Trophoblast cell (in vitro differentiated cells and primary cell): ENCODE data around the gene CCKAR.

ENCODE experiments used
- DNase-seq, 2 donors: peaks; one replicate each; pipeline ENCODE4 v3.0.0-alpha.2; 2016
- H2AFZ ChIP-seq: 2 replicates; pipeline ENCODE4 v1.6.1; 2013; ENCODE audit warnings: low read length, moderate library complexity, mild to moderate bottlenecking; ENCODE audit not compliant: insufficient read depth, poor library complexity
- H2AK5ac ChIP-seq: 2 replicates; pipeline ENCODE4 v1.6.1; 2013; ENCODE audit warnings: mild to moderate bottlenecking, low read length
- H2BK120ac ChIP-seq: 2 replicates; pipeline ENCODE4 v1.6.1; 2013; ENCODE audit warnings: low read length, mild to moderate bottlenecking, moderate library complexity; ENCODE audit not compliant: insufficient read depth, poor library complexity
- H2BK12ac ChIP-seq: 2 replicates; pipeline ENCODE4 v1.6.1; 2013; ENCODE audit warnings: mild to moderate bottlenecking, low read length, moderate library complexity
- H2BK5ac ChIP-seq: 2 replicates; pipeline ENCODE4 v1.6.1; 2013; ENCODE audit warnings: low read length, low read depth, moderate library complexity, mild to moderate bottlenecking; ENCODE audit not compliant: poor library complexity
- H3K14ac ChIP-seq: 2 replicates; pipeline ENCODE4 v1.6.1; 2013; ENCODE audit warnings: mild to moderate bottlenecking, low read length
- H3K18ac ChIP-seq: 2 replicates; pipeline ENCODE4 v1.6.1; 2013; ENCODE audit warnings: mild to moderate bottlenecking, low read length
- H3K23ac ChIP-seq: 2 replicates; pipeline ENCODE4 v1.6.1; 2013; ENCODE audit warnings: low read length
- H3K27ac ChIP-seq: 2 replicates; pipeline ENCODE4 v1.5.1; 2013; ENCODE audit warnings: low read depth, mild to moderate bottlenecking, inconsistent platforms, low read length, moderate library complexity
- H3K27me3 ChIP-seq: 2 replicates; pipeline ENCODE4 v1.6.1; 2013; ENCODE audit warnings: inconsistent platforms, mild to moderate bottlenecking, low read length, moderate library complexity; ENCODE audit not compliant: insufficient read depth
- H3K36me3 ChIP-seq, 2 experiments: 1 replicate in 1 of 2; 2 replicates in 1 of 2; pipeline ENCODE4 v1.6.1; 2013; ENCODE audit warnings: low read length in 2 of 2, mild to moderate bottlenecking in 2 of 2, moderate library complexity in 1 of 2; ENCODE audit not compliant: insufficient read depth in 2 of 2, control insufficient read depth in 1 of 2
- H3K4ac ChIP-seq: 2 replicates; pipeline ENCODE4 v1.6.1; 2013; ENCODE audit warnings: low read depth, mild to moderate bottlenecking, low read length, moderate library complexity
- H3K4me1 ChIP-seq, 2 experiments: 1 replicate in 1 of 2; 2 replicates in 1 of 2; pipeline ENCODE4 v1.6.1; 2013; ENCODE audit warnings: low read length in 2 of 2, mild to moderate bottlenecking in 2 of 2, moderate library complexity in 1 of 2; ENCODE audit not compliant: insufficient read depth in 2 of 2, control insufficient read depth in 1 of 2
- H3K4me2 ChIP-seq: 2 replicates; pipeline ENCODE4 v1.6.1; 2013; ENCODE audit warnings: inconsistent platforms, mild to moderate bottlenecking, low read length, moderate library complexity
- H3K4me3 ChIP-seq: 2 replicates; pipeline ENCODE4 v1.5.1; 2013; ENCODE audit warnings: mild to moderate bottlenecking, low read depth, low read length, inconsistent platforms
- H3K79me1 ChIP-seq: one replicate; pipeline ENCODE4 v1.6.1; 2013; ENCODE audit warnings: low read length
- H3K79me2 ChIP-seq: 2 replicates; pipeline ENCODE4 v1.6.1; 2013; ENCODE audit warnings: low read length, mild to moderate bottlenecking; ENCODE audit not compliant: control insufficient read depth, insufficient read depth, poor library complexity
- H3K9ac ChIP-seq: 2 replicates; pipeline ENCODE4 v1.6.1; 2013; ENCODE audit warnings: mild to moderate bottlenecking, low read length
- H3K9me3 ChIP-seq: 2 replicates; pipeline ENCODE4 v1.6.1; 2013; ENCODE audit warnings: low read depth, mild to moderate bottlenecking, control low read depth, inconsistent platforms, low read length; ENCODE audit not compliant: insufficient read depth
- H4K12ac ChIP-seq: 2 replicates; pipeline ENCODE4 v1.6.1; 2013; ENCODE audit warnings: low read depth, mild to moderate bottlenecking, low read length, moderate library complexity
- H4K8ac ChIP-seq: 2 replicates; pipeline ENCODE4 v1.6.1; 2013; ENCODE audit warnings: low read depth, mild to moderate bottlenecking, low read length, moderate library complexity
- H4K91ac ChIP-seq: one replicate; pipeline ENCODE4 v1.6.1; 2013; ENCODE audit warnings: low read depth, mild to moderate bottlenecking, low read length, moderate library complexity
- WGBS: extraction: QIAGEN DNeasy Blood & Tissue Kit; methylation state at CpG from one replicate; pipeline ENCODE4 v1.1.7; 2013; ENCODE audit warnings: missing lambda C conversion rate; ENCODE audit not compliant: insufficient read length, insufficient coverage; ENCODE audit errors: extremely low coverage; 5-methylcytosine and 5-hydroxymethylcytosine counted together

Gene CCKAR

GRCh38 chr4:26454961-26455360 lies 35.3 kb downstream of the CCKAR start:
- no peak overlapping the region for H3K23ac ChIP-seq
- no peak overlapping the region for H2BK12ac ChIP-seq
- H3K79me2 ChIP-seq = no peaks in the 10 kb centered on the region
- H2BK5ac ChIP-seq = no peak overlapping the region
- H3K27me3 ChIP-seq = no peaks in the 10 kb centered on the region
- no peak overlapping the region for H3K18ac ChIP-seq
- H3K79me1 ChIP-seq = no peaks in the 10 kb centered on the region
- H3K4me2 ChIP-seq = no peak overlapping the region
- peaks cover 3% of the 10 kb centered on the region for H3K9me3 ChIP-seq
- H3K14ac ChIP-seq = no peak overlapping the region
- H3K4me3 ChIP-seq = no peak overlapping the region
- no peak overlapping the region for H2AK5ac ChIP-seq
- no peaks in the 10 kb centered on the region for H3K36me3 ChIP-seq
- no peak overlapping the region for H2AFZ ChIP-seq
- no peak overlapping the region for H3K4ac ChIP-seq
- no peaks in the 10 kb centered on the region for H3K4me1 ChIP-seq
- no CpG with 5 or more reads among the region's 3 CpGs for WGBS
- no peak for DNase-seq
- H2BK120ac ChIP-seq = no peak overlapping the region
- H4K91ac ChIP-seq = no peak overlapping the region
- no peak overlapping the region for H4K8ac ChIP-seq
- no peak overlapping the region for H3K27ac ChIP-seq
- H4K12ac ChIP-seq = no peak overlapping the region
- H3K9ac ChIP-seq = no peak overlapping the region

- no peak overlapping the region for H3K4me3 ChIP-seq
- WGBS = no CpG with 5 or more reads among the region's 15 CpGs
- H3K36me3 ChIP-seq = no peaks in the 10 kb centered on the region
- H4K91ac ChIP-seq = no peak overlapping the region
- H3K9ac ChIP-seq = no peak overlapping the region
- no peak overlapping the region for H4K12ac ChIP-seq
- H3K9me3 ChIP-seq = peaks cover 2% of the 10 kb centered on the region
- no peak overlapping the region for H3K14ac ChIP-seq
- no peak overlapping the region for H2AK5ac ChIP-seq
- H3K4me2 ChIP-seq = no peak overlapping the region
- H2BK12ac ChIP-seq = no peak overlapping the region
- no peak overlapping the region for H2BK120ac ChIP-seq
- no peak overlapping the region for H2AFZ ChIP-seq
- H3K79me1 ChIP-seq = no peaks in the 10 kb centered on the region
- no peaks in the 10 kb centered on the region for H3K79me2 ChIP-seq
- H3K23ac ChIP-seq = peak overlapping the region; percentile 25
- H3K4ac ChIP-seq = no peak overlapping the region
- H3K27ac ChIP-seq = no peak overlapping the region
- H2BK5ac ChIP-seq = no peak overlapping the region
- H3K27me3 ChIP-seq = no peaks in the 10 kb centered on the region
- no peaks in the 10 kb centered on the region for H3K4me1 ChIP-seq
- no peak for DNase-seq
- no peak overlapping the region for H4K8ac ChIP-seq
- no peak overlapping the region for H3K18ac ChIP-seq
Observed at GRCh38 chr4:26452565-26453531, 37.4 kb downstream of the CCKAR start.

GRCh38 chr4:26451597-26451996 lies 38.7 kb downstream of the CCKAR start:
- no CpG with 5 or more reads among the region's 3 CpGs for WGBS
- H3K4ac ChIP-seq = no peak overlapping the region
- DNase-seq = no peak

GRCh38 chr4:26450418-26450817 lies 39.9 kb downstream of the CCKAR start:
- Histone ChIP-seq H3K4me3 (no peak overlapping the region), H2BK120ac (no peak overlapping the region), H3K4ac (no peak overlapping the region), H3K27me3 (no peaks in the 10 kb centered on the region), H4K12ac (no peak overlapping the region), H4K91ac (no peak overlapping the region), H3K23ac (no peak overlapping the region), H2AFZ (no peak overlapping the region), H3K9ac (no peak overlapping the region), H2BK5ac (no peak overlapping the region), H3K9me3 (peaks cover 2% of the 10 kb centered on the region), H3K18ac (no peak overlapping the region), H4K8ac (no peak overlapping the region), H3K79me1 (no peaks in the 10 kb centered on the region), H3K36me3 (no peaks in the 10 kb centered on the region), H3K27ac (no peak overlapping the region), H3K79me2 (no peaks in the 10 kb centered on the region), H2AK5ac (no peak overlapping the region), H3K14ac (no peak overlapping the region), H2BK12ac (no peak overlapping the region), H3K4me1 (no peaks in the 10 kb centered on the region), H3K4me2 (no peak overlapping the region)
- DNase-seq = no peak
- WGBS = no CpG with 5 or more reads among the region's 5 CpGs

More at GRCh38 chr4:26451597-26451996, 38.7 kb downstream of the CCKAR start:
- H3K79me1 ChIP-seq = no peaks in the 10 kb centered on the region
- no peaks in the 10 kb centered on the region for H3K27me3 ChIP-seq
- no peak overlapping the region for H4K91ac ChIP-seq
- H4K12ac ChIP-seq = no peak overlapping the region
- H4K8ac ChIP-seq = no peak overlapping the region
- no peak overlapping the region for H2BK120ac ChIP-seq
- H2AK5ac ChIP-seq = no peak overlapping the region
- no peaks in the 10 kb centered on the region for H3K79me2 ChIP-seq
- no peak overlapping the region for H3K14ac ChIP-seq
- no peak overlapping the region for H2BK12ac ChIP-seq
- no peaks in the 10 kb centered on the region for H3K36me3 ChIP-seq
- H2BK5ac ChIP-seq = no peak overlapping the region
- no peak overlapping the region for H3K23ac ChIP-seq
- no peak overlapping the region for H3K27ac ChIP-seq
- no peak overlapping the region for H2AFZ ChIP-seq
- H3K4me1 ChIP-seq = no peaks in the 10 kb centered on the region
- H3K18ac ChIP-seq = no peak overlapping the region
- peaks cover 2% of the 10 kb centered on the region for H3K9me3 ChIP-seq
- H3K9ac ChIP-seq = no peak overlapping the region
- H3K4me2 ChIP-seq = no peak overlapping the region
- H3K4me3 ChIP-seq = no peak overlapping the region
